ENCODE measurements around the gene ICA1. TPM values are rescaled to one million over a fixed set of nuclear protein-coding genes. Genes with fewer than 3 reads are reported as not detected.

The ICA1 gene
- total and polyA plus RNA-seq, 2 donors (not counting 3 experiments of a cell fraction or from before 2014, with no cell fraction given) = 19.0 to 47.1 TPM

DNA sequence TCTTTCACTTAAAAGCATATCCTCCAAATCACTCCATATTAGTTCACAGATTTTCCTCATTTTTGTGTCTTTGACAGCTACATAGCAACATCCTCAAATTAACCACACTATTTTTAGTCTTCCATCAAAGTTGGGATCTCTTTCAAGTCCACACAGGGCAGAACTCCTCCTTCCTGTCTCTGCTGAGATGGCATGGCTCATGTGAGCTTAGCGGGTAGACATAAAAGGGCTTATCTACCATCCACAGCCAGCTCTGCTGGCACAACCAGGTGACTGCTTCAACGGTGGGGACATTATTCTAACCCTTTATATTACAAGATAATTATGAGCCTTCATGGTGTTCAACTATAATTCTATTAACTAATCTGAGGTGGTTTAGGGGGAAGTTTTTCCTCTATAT lies 35.5 kb downstream of the ICA1 start:
- Histone ChIP-seq H3K36me3 (ENCODE audit: control insufficient read depth in 2 of 2, extremely low read depth in 1 of 2, insufficient read depth in 2 of 2, low read length in 2 of 2) (peaks cover 0 to 5% of the 10 kb centered on the region in 2 experiments), H3K9me1 (replicated peaks; ENCODE audit: control insufficient read depth, extremely low read depth, insufficient read depth, low read length) (no peaks in the 10 kb centered on the region), H3K9ac (replicated peaks; ENCODE audit: extremely low read depth, insufficient read depth, low read length) (no peak overlapping the region), H4K20me1 (replicated peaks; ENCODE audit: control insufficient read depth, extremely low read depth, insufficient read depth, low read length) (no peaks in the 10 kb centered on the region), H3K27me3 (ENCODE audit: control insufficient read depth in 2 of 2, insufficient read depth in 2 of 2, low read length in 2 of 2) (no peaks in the 10 kb centered on the region), H3K4me1 (ENCODE audit: control insufficient read depth, extremely low read depth, insufficient read depth, low read length) (no peaks in the 10 kb centered on the region), H3K9me3 (replicated peaks; ENCODE audit: control insufficient read depth, insufficient read depth, low read length) (no peaks in the 10 kb centered on the region), H3K79me2 (ENCODE audit: control insufficient read depth, insufficient read depth, low read length) (no peaks in the 10 kb centered on the region), H3K27ac (ENCODE audit: insufficient read depth, low read depth, low read length) (no peak overlapping the region), H3K4me3 (replicated peaks in 1 of 3; ENCODE audit: insufficient read depth in 1 of 3, low read depth in 1 of 3, low read length in 3 of 3) (no peak overlapping the region), H2AFZ (ENCODE audit: low read depth, low read length) (no peak overlapping the region), H3K4me2 (ENCODE audit: insufficient read depth, low read length) (no peak overlapping the region)
- TF ChIP-seq MYC (IDR thresholded peaks at IDR 0.05; ENCODE audit: low read depth, low read length) (no peak), POLR2AphosphoS5 (IDR thresholded peaks at IDR 0.05; ENCODE audit: insufficient read depth, low read depth, low read length) (no peak), GATA2 (IDR thresholded peaks at IDR 0.05; ENCODE audit: insufficient read depth, insufficient read length, low read depth, low read length) (no peak), POLR2A (IDR thresholded peaks at IDR 0.05; ENCODE audit: low read depth, low read length) (no peak)
- TF ChIP-seq, protein P1, sequence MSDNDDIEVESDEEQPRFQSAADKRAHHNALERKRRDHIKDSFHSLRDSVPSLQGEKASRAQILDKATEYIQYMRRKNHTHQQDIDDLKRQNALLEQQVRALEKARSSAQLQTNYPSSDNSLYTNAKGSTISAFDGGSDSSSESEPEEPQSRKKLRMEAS (IDR thresholded peaks at IDR 0.05; ENCODE audit: insufficient read depth, insufficient read length) = no peak
- TF ChIP-seq, protein P2, sequence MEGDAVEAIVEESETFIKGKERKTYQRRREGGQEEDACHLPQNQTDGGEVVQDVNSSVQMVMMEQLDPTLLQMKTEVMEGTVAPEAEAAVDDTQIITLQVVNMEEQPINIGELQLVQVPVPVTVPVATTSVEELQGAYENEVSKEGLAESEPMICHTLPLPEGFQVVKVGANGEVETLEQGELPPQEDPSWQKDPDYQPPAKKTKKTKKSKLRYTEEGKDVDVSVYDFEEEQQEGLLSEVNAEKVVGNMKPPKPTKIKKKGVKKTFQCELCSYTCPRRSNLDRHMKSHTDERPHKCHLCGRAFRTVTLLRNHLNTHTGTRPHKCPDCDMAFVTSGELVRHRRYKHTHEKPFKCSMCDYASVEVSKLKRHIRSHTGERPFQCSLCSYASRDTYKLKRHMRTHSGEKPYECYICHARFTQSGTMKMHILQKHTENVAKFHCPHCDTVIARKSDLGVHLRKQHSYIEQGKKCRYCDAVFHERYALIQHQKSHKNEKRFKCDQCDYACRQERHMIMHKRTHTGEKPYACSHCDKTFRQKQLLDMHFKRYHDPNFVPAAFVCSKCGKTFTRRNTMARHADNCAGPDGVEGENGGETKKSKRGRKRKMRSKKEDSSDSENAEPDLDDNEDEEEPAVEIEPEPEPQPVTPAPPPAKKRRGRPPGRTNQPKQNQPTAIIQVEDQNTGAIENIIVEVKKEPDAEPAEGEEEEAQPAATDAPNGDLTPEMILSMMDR (IDR thresholded peaks at IDR 0.05; ENCODE audit: extremely low read depth in 1 of 2, insufficient read depth in 1 of 2, low read depth in 1 of 2, low read length in 2 of 2) = no peak
- no TSS peak for BruUV-seq (replicated peaks)
- DNase-seq (ENCODE audit: low read depth, low spot score) = no peak
- dilution Hi-C loops (cut with MboI; ENCODE audit: extremely low pct_ligation_motif_present, low sequenced_read_pairs) = no loop called here
- intact Hi-C loops (cut with micrococcal nuclease) = no loop called here
- POLR2A ChIA-PET = no interaction called here
- FAIRE-seq = no peak
- CTCF ChIA-PET = interaction anchor here (1.4 kb wide), 1 partner anchor 70 kb away, joined by 3 read pairs; no protein-coding TSS in a partner anchor

DNA sequence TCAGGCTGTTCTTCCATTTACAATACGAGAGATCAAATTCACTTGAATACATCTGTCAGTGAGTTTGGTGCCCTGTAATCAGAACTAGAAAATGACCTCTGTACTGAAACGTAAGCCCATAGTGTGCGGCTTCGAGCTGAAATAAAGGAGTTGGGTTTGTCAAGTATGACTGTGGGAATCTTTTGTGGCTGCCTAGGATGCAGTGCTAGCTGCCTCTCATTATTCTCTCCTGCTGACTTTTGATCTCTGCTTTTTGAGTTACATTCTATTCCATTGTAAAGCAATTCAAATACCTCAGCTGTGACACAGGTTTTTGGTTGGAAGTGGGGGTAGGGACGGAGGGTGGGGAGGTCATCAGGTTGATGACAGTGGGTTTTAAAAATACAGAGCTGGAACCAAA lies 40.4 kb downstream of the ICA1 start:
- no peak overlapping the region for H3K9ac ChIP-seq (replicated peaks; ENCODE audit: extremely low read depth, insufficient read depth, low read length)
- H4K20me1 ChIP-seq (replicated peaks; ENCODE audit: control insufficient read depth, extremely low read depth, insufficient read depth, low read length) = no peaks in the 10 kb centered on the region
- dilution Hi-C loops (cut with MboI; ENCODE audit: extremely low pct_ligation_motif_present, low sequenced_read_pairs) (no loop called here), intact Hi-C loops (cut with micrococcal nuclease) (no loop called here)
- FAIRE-seq = no peak
- H2AFZ ChIP-seq (ENCODE audit: low read depth, low read length) = no peak overlapping the region
- H3K4me3 ChIP-seq (replicated peaks in 1 of 3; ENCODE audit: insufficient read depth in 1 of 3, low read depth in 1 of 3, low read length in 3 of 3) = no peak overlapping the region
- DNase-seq (ENCODE audit: low read depth, low spot score) = no peak
- H3K4me2 ChIP-seq (ENCODE audit: insufficient read depth, low read length) = no peak overlapping the region
- BruUV-seq (replicated peaks) = no TSS peak
- no peaks in the 10 kb centered on the region for H3K27me3 ChIP-seq (ENCODE audit: control insufficient read depth in 2 of 2, insufficient read depth in 2 of 2, low read length in 2 of 2)
- H3K79me2 ChIP-seq (ENCODE audit: control insufficient read depth, insufficient read depth, low read length) = no peaks in the 10 kb centered on the region
- CTCF ChIA-PET = interaction anchor here (0.9 to 3.6 kb wide), 2 partner anchors 74 to 627 kb away, joined by 4 to 15 read pairs; no protein-coding TSS in a partner anchor
- H3K4me1 ChIP-seq (ENCODE audit: control insufficient read depth, extremely low read depth, insufficient read depth, low read length) = no peaks in the 10 kb centered on the region
- no peaks in the 10 kb centered on the region for H3K9me3 ChIP-seq (replicated peaks; ENCODE audit: control insufficient read depth, insufficient read depth, low read length)
- peaks cover 3 to 5% of the 10 kb centered on the region in 2 experiments for H3K36me3 ChIP-seq (ENCODE audit: control insufficient read depth in 2 of 2, extremely low read depth in 1 of 2, insufficient read depth in 2 of 2, low read length in 2 of 2)
- H3K9me1 ChIP-seq (replicated peaks; ENCODE audit: control insufficient read depth, extremely low read depth, insufficient read depth, low read length) = no peaks in the 10 kb centered on the region
- no peak overlapping the region for H3K27ac ChIP-seq (ENCODE audit: insufficient read depth, low read depth, low read length)
- TF ChIP-seq, protein P2 (IDR thresholded peaks at IDR 0.05; ENCODE audit: extremely low read depth in 1 of 2, insufficient read depth in 1 of 2, low read depth in 1 of 2, low read length in 2 of 2) = no peak
- TF ChIP-seq, protein P1 (IDR thresholded peaks at IDR 0.05; ENCODE audit: insufficient read depth, insufficient read length) = no peak
- TF ChIP-seq EZH2 (IDR thresholded peaks at IDR 0.05; ENCODE audit: borderline replicate concordance, low read depth, low read length, severe bottlenecking) (no peak), POLR2A (IDR thresholded peaks at IDR 0.05; ENCODE audit: low read depth, low read length) (no peak), MYC (IDR thresholded peaks at IDR 0.05; ENCODE audit: low read depth, low read length) (no peak), FOS (IDR thresholded peaks at IDR 0.05; ENCODE audit: borderline replicate concordance, insufficient read depth, low read length) (no peak), POLR2AphosphoS5 (IDR thresholded peaks at IDR 0.05; ENCODE audit: insufficient read depth, low read depth, low read length) (no peak)
- POLR2A ChIA-PET = no interaction called here

Measured in endothelial cell of umbilical vein (primary cell).